Measurements from ENCODE around the gene FAM13A.

- TF ChIP-seq CTCF (IDR thresholded peaks at IDR 0.05) (no peak), POLR2A (IDR thresholded peaks at IDR 0.05) (no peak)
Measured at GRCh38 chr4:88937081-88937480, 119.9 kb downstream of the FAM13A start.
